B cell (primary cell): ENCODE data around the gene LNP1.

Experiments
- EZH2 ChIP-seq: IDR thresholded peaks from 2 replicates; pipeline ENCODE4 v1.6.1; 2012; ENCODE audit warnings: borderline replicate concordance, low read depth, mild to moderate bottlenecking, moderate library complexity, low read length; ENCODE audit not compliant: insufficient read depth, poor library complexity, severe bottlenecking
- TF ChIP-seq, protein P1 (sequence below): fragments of 200-600 bp; IDR thresholded peaks from one replicate; pipeline ENCODE4 v1.8.0; 2022; ENCODE audit warnings: antibody characterized with exemption, mild to moderate bottlenecking

DNA sequence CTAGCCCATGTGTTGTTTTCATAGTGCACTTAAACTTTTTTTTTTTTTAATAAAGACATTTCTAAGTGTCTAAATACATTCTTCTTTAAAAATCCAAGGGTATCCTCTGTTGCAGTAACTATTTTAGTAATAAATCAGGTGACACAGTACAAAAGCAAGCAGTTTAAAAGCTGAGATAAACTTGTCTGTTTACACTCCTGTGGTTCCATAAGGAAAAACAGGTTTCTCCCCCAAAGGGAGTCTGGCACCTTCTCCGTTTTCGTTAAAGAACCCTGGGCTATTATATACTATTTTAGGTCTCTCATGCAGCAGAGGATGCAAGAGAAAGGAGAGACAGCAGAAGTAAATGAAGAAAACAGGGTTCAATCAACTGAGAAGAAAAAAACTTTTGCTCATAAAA lies 47.9 kb downstream of the LNP1 start:
- TF ChIP-seq, protein P1, sequence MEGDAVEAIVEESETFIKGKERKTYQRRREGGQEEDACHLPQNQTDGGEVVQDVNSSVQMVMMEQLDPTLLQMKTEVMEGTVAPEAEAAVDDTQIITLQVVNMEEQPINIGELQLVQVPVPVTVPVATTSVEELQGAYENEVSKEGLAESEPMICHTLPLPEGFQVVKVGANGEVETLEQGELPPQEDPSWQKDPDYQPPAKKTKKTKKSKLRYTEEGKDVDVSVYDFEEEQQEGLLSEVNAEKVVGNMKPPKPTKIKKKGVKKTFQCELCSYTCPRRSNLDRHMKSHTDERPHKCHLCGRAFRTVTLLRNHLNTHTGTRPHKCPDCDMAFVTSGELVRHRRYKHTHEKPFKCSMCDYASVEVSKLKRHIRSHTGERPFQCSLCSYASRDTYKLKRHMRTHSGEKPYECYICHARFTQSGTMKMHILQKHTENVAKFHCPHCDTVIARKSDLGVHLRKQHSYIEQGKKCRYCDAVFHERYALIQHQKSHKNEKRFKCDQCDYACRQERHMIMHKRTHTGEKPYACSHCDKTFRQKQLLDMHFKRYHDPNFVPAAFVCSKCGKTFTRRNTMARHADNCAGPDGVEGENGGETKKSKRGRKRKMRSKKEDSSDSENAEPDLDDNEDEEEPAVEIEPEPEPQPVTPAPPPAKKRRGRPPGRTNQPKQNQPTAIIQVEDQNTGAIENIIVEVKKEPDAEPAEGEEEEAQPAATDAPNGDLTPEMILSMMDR = no peak
- TF ChIP-seq EZH2 = no peak
